HepG2 (cell line): Measurements from ENCODE around the gene NKX1-2. TPM values are rescaled to one million over a fixed set of nuclear protein-coding genes. Genes with fewer than 3 reads are reported as not detected.

ENCODE experiments used
- ATAC-seq: fragments of 200-7000 bp; cut with Tn5 transposase; 3 replicates; pipeline ENCODE4 v1.9.1; 2020; ENCODE audit warnings: mild to moderate bottlenecking, moderate library complexity
- BruUV-seq: library from RNA; stranded (reverse); fragments of 400-500 nt; replicated peaks from 2 replicates; lab custom pipeline; 2021; lab: Mats Ljungman, UMichigan
- CTCF ChIA-PET: fragments of 300-600 bp; formaldehyde crosslinking; extraction: SDS; loops from one replicate; lab custom pipeline; 2021; ENCODE audit warnings: low total read pairs, inconsistent platforms, low intra/inter-chr PET ratio; lab: Yijun Ruan, JAX
- POLR2A ChIA-PET: fragments of 350-600 bp; sonication (Branson Sonifier 250); formaldehyde crosslinking; loops from one replicate; lab custom pipeline; 2020; ENCODE audit warnings: antibody characterized with exemption, inconsistent platforms; lab: Yijun Ruan, JAX
- DNase-seq: peaks from one replicate; pipeline ENCODE4 v3.0.0-alpha.2; 2015; ENCODE audit warnings: low spot score
- FAIRE-seq: peaks from 3 replicates; lab custom pipeline; 2011; peaks lifted over from hg19 to GRCh38; lab: Jason Lieb, UNC
- H2AFZ ChIP-seq: one replicate; pipeline ENCODE4 v1.6.1; 2011; ENCODE audit warnings: low read length, inconsistent platforms
- H3K27ac ChIP-seq: fragments of 300-600 bp; 3 replicates; pipeline ENCODE4 v1.8.0; 2011; ENCODE audit warnings: mixed run types, mild to moderate bottlenecking, mixed read lengths, low read length, inconsistent platforms; ENCODE audit not compliant: insufficient read depth; ENCODE audit errors: extremely low read length
- H3K27me3 ChIP-seq, 2 experiments: fragments of 200-600 bp in 1 of 2; 2 replicates in 1 of 2; 3 replicates in 1 of 2; pipeline versions ENCODE4 v1.6.0 to v1.8.0; 2011; ENCODE audit warnings: low read length in 2 of 2, mild to moderate bottlenecking in 2 of 2, moderate library complexity in 2 of 2, inconsistent platforms in 1 of 2; ENCODE audit not compliant: insufficient read depth in 2 of 2, control insufficient read depth in 1 of 2
- H3K36me3 ChIP-seq, 2 experiments: fragments of 200-600 bp in 1 of 2; replicated peaks in 1 of 2; 2 replicates in 1 of 2; 3 replicates in 1 of 2; pipeline versions ENCODE4 v1.5.1 to v1.8.0; 2011; ENCODE audit warnings: low read length in 2 of 2, inconsistent platforms in 1 of 2; ENCODE audit not compliant: insufficient read depth in 2 of 2, control insufficient read depth in 1 of 2
- H3K4me1 ChIP-seq: 2 replicates; pipeline ENCODE4 v1.5.1; 2012; ENCODE audit warnings: low read length, inconsistent platforms; ENCODE audit not compliant: insufficient read depth
- H3K4me2 ChIP-seq: 2 replicates; pipeline ENCODE4 v1.6.0; 2011; ENCODE audit warnings: low read depth, low read length, inconsistent platforms
- H3K4me3 ChIP-seq, 3 experiments: fragments of 200-600 bp in 1 of 3; sonication (generic), shearing (Covaris generic) in 1 of 3; replicated peaks in 1 of 3; 2 replicates each; pipeline ENCODE4 v1.5.1; 2011 to 2016; ENCODE audit warnings: low read length in 3 of 3, inconsistent platforms in 2 of 3, low read depth in 2 of 3, mild to moderate bottlenecking in 2 of 3, control low read depth in 1 of 3, mixed read lengths in 1 of 3; ENCODE audit not compliant: insufficient read depth in 1 of 3
- H3K79me2 ChIP-seq: one replicate; pipeline ENCODE4 v1.6.1; 2011; ENCODE audit warnings: low read length, inconsistent platforms; ENCODE audit not compliant: insufficient read depth
- H3K9ac ChIP-seq: 2 replicates; pipeline ENCODE4 v1.6.0; 2011; ENCODE audit warnings: mild to moderate bottlenecking, low read depth, low read length, inconsistent platforms; ENCODE audit not compliant: insufficient read depth
- H3K9me3 ChIP-seq: 2 replicates; pipeline ENCODE4 v1.5.1; 2012; ENCODE audit warnings: mild to moderate bottlenecking, low read length
- H4K20me1 ChIP-seq: 2 replicates; pipeline ENCODE4 v1.6.0; 2011; ENCODE audit warnings: inconsistent platforms, mild to moderate bottlenecking, low read length, moderate library complexity; ENCODE audit not compliant: insufficient read depth
- PRDM10 ChIP-seq: sonication (generic); formaldehyde crosslinking; IDR thresholded peaks from 2 replicates; pipeline ENCODE4 v1.4.0; 2020; ENCODE audit warnings: low read depth, missing genetic modification reagents
- RARA ChIP-seq: IDR thresholded peaks from 2 replicates; pipeline ENCODE4 v1.6.1; 2016; ENCODE audit warnings: missing genetic modification reagents, missing compliant biosample characterization
- RARG ChIP-seq: sonication (generic); formaldehyde crosslinking; IDR thresholded peaks from 2 replicates; pipeline ENCODE4 v1.4.0; 2020; ENCODE audit warnings: low read depth, mild to moderate bottlenecking, missing genetic modification reagents
- ZNF251 ChIP-seq: sonication (generic); formaldehyde crosslinking; IDR thresholded peaks from 2 replicates; pipeline ENCODE4 v1.9.0; 2021; ENCODE audit warnings: mild to moderate bottlenecking, missing genetic modification reagents
- ZNF549 ChIP-seq: sonication (generic); formaldehyde crosslinking; IDR thresholded peaks from 2 replicates; pipeline ENCODE4 v1.5.0; 2020; ENCODE audit warnings: missing genetic modification reagents
- WGBS: methylation state at CpG from one replicate; pipeline ENCODE4 v1.1.6; 2017; ENCODE audit warnings: low lambda C conversion rate; 5-methylcytosine and 5-hydroxymethylcytosine counted together
- in situ Hi-C: cut with HindIII; loops from 2 replicates; pipeline ENCODE4 v1.10.0; 2017; ENCODE audit warnings: low pct_unique_long_range_greater_than_20kb; ENCODE audit not compliant: extremely low pct_ligation_motif_present
- intact Hi-C: fragments of 100-400 bp; cut with micrococcal nuclease; formaldehyde crosslinking; loops from one replicate; pipeline ENCODE4 v1.10.0; 2022; ENCODE audit not compliant: unreplicated experiment
- polyA plus RNA-seq, 8 experiments: library from polyadenylated mRNA; depleted of rRNA in 3 of 8; stranded (reverse) in 7 of 8; unstranded in 1 of 8; fragments of >200 nt; fragmentation: Illumina TruSeq in 4 of 8; extraction: Trizol in 4 of 8; gene quantifications; 2 replicates each; pipeline versions ENCODE4 v1.2.1 to v1.2.3, GENCODE V29; 2011 to 2016; ENCODE audit warnings: low read depth in 4 of 8, missing spikeins in 1 of 8, mixed read lengths in 1 of 8; ENCODE audit not compliant: insufficient read depth in 1 of 8
- total RNA-seq, 5 experiments: library from RNA; depleted of rRNA; stranded (reverse); fragments of >200 nt; fragmentation: Illumina TruSeq; extraction: Trizol; gene quantifications; 2 replicates each; pipeline ENCODE4 v1.2.3, GENCODE V29; 2016; ENCODE audit warnings: low read depth in 1 of 5

The NKX1-2 gene
- total and polyA plus RNA-seq, 2 of the 13 experiments (the other 11 are each of a cell fraction or from before 2014, with no cell fraction given): not detected

DNA sequence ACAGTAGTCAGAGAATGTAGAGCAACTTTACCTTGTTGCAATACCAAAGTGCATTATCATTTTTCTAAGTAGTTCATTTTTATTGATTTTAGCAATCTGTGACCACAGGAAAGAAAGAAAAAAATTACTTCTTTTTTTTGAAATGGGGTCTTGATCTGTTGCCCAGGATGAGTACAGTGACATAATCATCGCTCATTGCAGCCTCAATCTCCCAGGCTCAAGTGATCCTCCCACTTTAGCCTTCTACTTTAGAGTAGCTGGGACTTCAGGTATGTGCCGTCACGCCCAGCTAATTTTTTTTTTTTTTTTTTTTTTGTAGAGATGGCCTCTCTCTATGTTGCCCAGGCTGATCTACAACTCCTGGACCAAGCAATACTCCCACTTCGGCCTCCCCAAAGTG is 19.8 kb downstream of the NKX1-2 start:
- CTCF ChIA-PET: no interaction called here
- in situ Hi-C loops: no loop called here
- Histone ChIP-seq H3K9me3 (no peaks in the 10 kb centered on the region), H3K36me3 (no peaks in the 10 kb centered on the region), H3K79me2 (no peaks in the 10 kb centered on the region), H3K4me3 (no peak overlapping the region), H3K4me2 (no peak overlapping the region), H3K4me1 (peaks cover 19% of the 10 kb centered on the region), H3K27ac (no peak overlapping the region), H2AFZ (no peak overlapping the region), H4K20me1 (no peaks in the 10 kb centered on the region), H3K27me3 (peaks cover 0 to 11% of the 10 kb centered on the region in 2 experiments; a peak in 2 of 5 replicates), H3K9ac (no peak overlapping the region)
- 37% methylated on average over 4 of the region's 4 CpGs for WGBS
- intact Hi-C loops: no loop called here
- FAIRE-seq: no peak
- TF ChIP-seq RARG: no peak
- no peak for TF ChIP-seq PRDM10 (CRISPR knock-in tag)
- no peak for ATAC-seq
- no peak for DNase-seq
- BruUV-seq: no TSS peak
- POLR2A ChIA-PET: interaction anchor here (3.8 kb wide), 1 partner anchor 11 kb away, joined by 9 read pairs; the partner anchor contains the start of gene OAT

DNA sequence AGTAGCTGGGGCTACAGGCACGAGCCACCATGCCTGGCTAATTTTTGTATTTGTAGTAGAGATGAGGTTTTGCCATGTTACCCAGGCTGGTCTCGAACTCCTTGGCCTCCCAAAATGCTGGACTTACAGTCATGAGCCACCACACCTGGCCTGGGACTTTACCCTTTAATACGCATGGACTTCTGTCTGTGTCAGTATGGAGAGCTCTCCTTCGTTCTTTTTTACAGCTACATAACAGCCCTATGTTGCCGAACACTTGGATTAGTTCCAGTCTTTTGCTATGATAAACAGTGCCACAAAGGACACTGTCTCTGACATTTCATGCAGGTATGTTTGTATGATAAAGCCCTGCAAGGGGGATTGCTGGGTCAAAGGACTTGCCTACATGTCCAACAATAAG is 20.3 kb downstream of the NKX1-2 start:
- intact Hi-C loops: no loop called here
- TF ChIP-seq RARA: no peak
- TF ChIP-seq ZNF549 (CRISPR knock-in tag): no peak
- no peak for TF ChIP-seq ZNF251 (CRISPR knock-in tag)

More for the DNA sequence above, 20.3 kb downstream of the NKX1-2 start:
- Histone ChIP-seq H3K9me3 (no peaks in the 10 kb centered on the region), H3K27ac (no peak overlapping the region), H3K4me3 (no peak overlapping the region), H4K20me1 (no peaks in the 10 kb centered on the region), H3K4me1 (peaks cover 14% of the 10 kb centered on the region), H3K4me2 (peak overlapping the region; percentile 5; the same call in 1 of the 2 replicates), H3K9ac (no peak overlapping the region), H3K79me2 (no peaks in the 10 kb centered on the region), H3K36me3 (no peaks in the 10 kb centered on the region), H2AFZ (no peak overlapping the region), H3K27me3 (peaks cover 0 to 11% of the 10 kb centered on the region in 2 experiments; a peak in 2 of 5 replicates)
- CTCF ChIA-PET: no interaction called here
- POLR2A ChIA-PET: interaction anchor here (3.8 kb wide), 1 partner anchor 11 kb away, joined by 9 read pairs; the partner anchor contains the start of gene OAT
- peak; percentile 29; the same call in 1 of the 3 replicates for ATAC-seq
- BruUV-seq: no TSS peak
- WGBS: 1% methylated on average over 5 of the region's 5 CpGs
- no peak for FAIRE-seq
- in situ Hi-C loops: no loop called here
- peak; percentile 44 for DNase-seq
